ENCODE measurements around the gene ELP1. TPM values are rescaled to one million over a fixed set of nuclear protein-coding genes. Genes with fewer than 3 reads are reported as not detected.
"Not testable (repeated sequence)": the region's sequence is repeated elsewhere in the genome, so short reads cannot be mapped to it uniquely, and the experiment has no call there.

The ELP1 gene
- total and polyA plus RNA-seq, 4 donors, result 8.0 to 39.3 (median 16.4) TPM

GRCh38 chr9:108900176-108900575, 33.7 kb downstream of the ELP1 start:
- WGBS, 2 donors, result 87 to 98% methylated on average over 5 of the region's 5 CpGs
- TF ChIP-seq CTCF (IDR thresholded peaks at IDR 0.05; ENCODE audit: control extremely low read depth, extremely low read depth), result no peak
- Histone ChIP-seq H3K4me3 (no peak overlapping the region), H3K9me3 (ENCODE audit: control insufficient read depth in 4 of 4, insufficient read depth in 3 of 4, low read length in 3 of 4) (no peaks in the 10 kb centered on the region), H3K36me3 (ENCODE audit: control insufficient read depth in 4 of 4, insufficient read depth in 4 of 4, low read length in 4 of 4) (peaks cover 15 to 50% (median 36%) of the 10 kb centered on the region in 4 donors), H3K27ac (ENCODE audit: low read depth in 1 of 2, low read length in 1 of 2) (no peak overlapping the region), H3K4me1 (ENCODE audit: control insufficient read depth in 5 of 5, insufficient read depth in 5 of 5, low read length in 5 of 5) (no peaks in the 10 kb centered on the region), H3K9ac (ENCODE audit: insufficient read depth in 1 of 2, low read length in 2 of 2) (no peak overlapping the region), H3K27me3 (ENCODE audit: control insufficient read depth in 3 of 3, insufficient read depth in 3 of 3, low read length in 2 of 3) (no peaks in the 10 kb centered on the region)
- DNase-seq (no peak), ATAC-seq (ENCODE audit: insufficient read depth, low FRiP score) (no peak)

GRCh38 chr9:108899023-108899695, 34.8 kb downstream of the ELP1 start:
- H3K27ac ChIP-seq (ENCODE audit: low read depth in 1 of 2, low read length in 1 of 2); DNase-seq; H3K4me1 ChIP-seq (ENCODE audit: control insufficient read depth in 5 of 5, insufficient read depth in 5 of 5, low read length in 5 of 5); H3K27me3 ChIP-seq (ENCODE audit: control insufficient read depth in 3 of 3, insufficient read depth in 3 of 3, low read length in 2 of 3); ATAC-seq (ENCODE audit: insufficient read depth, low FRiP score); H3K9ac ChIP-seq (ENCODE audit: insufficient read depth in 1 of 2, low read length in 2 of 2); H3K9me3 ChIP-seq (ENCODE audit: control insufficient read depth in 4 of 4, insufficient read depth in 3 of 4, low read length in 3 of 4); H3K4me3 ChIP-seq: not testable (repeated sequence)
- peaks cover 19 to 57% (median 40%) of the 10 kb centered on the region in 4 donors for H3K36me3 ChIP-seq (ENCODE audit: control insufficient read depth in 4 of 4, insufficient read depth in 4 of 4, low read length in 4 of 4)
- 95 to 98% methylated on average over 8 of the region's 8 CpGs for WGBS, 2 donors

- H3K27me3 ChIP-seq (ENCODE audit: control insufficient read depth in 3 of 3, insufficient read depth in 3 of 3, low read length in 2 of 3), result no peaks in the 10 kb centered on the region
- no peaks in the 10 kb centered on the region for H3K9me3 ChIP-seq (ENCODE audit: control insufficient read depth in 4 of 4, insufficient read depth in 3 of 4, low read length in 3 of 4)
- no peak for ATAC-seq (ENCODE audit: insufficient read depth, low FRiP score)
- H3K36me3 ChIP-seq (ENCODE audit: control insufficient read depth in 4 of 4, insufficient read depth in 4 of 4, low read length in 4 of 4), result peaks cover 24 to 62% (median 38%) of the 10 kb centered on the region in 4 donors
- H3K9ac ChIP-seq (ENCODE audit: insufficient read depth in 1 of 2, low read length in 2 of 2), result no peak overlapping the region
- no peak overlapping the region for H3K27ac ChIP-seq (ENCODE audit: low read depth in 1 of 2, low read length in 1 of 2)
- H3K4me3 ChIP-seq, result no peak overlapping the region
- WGBS, 2 donors, result 98% methylated on average over 2 of the region's 2 CpGs
- no peak for TF ChIP-seq CTCF (IDR thresholded peaks at IDR 0.05; ENCODE audit: control extremely low read depth, extremely low read depth)
- no peaks in the 10 kb centered on the region for H3K4me1 ChIP-seq (ENCODE audit: control insufficient read depth in 5 of 5, insufficient read depth in 5 of 5, low read length in 5 of 5)
- no peak for DNase-seq
Observed at GRCh38 chr9:108897324-108898096, 36.4 kb downstream of the ELP1 start.

GRCh38 chr9:108894225-108894997, 39.5 kb downstream of the ELP1 start:
- no peaks in the 10 kb centered on the region for H3K4me1 ChIP-seq (ENCODE audit: control insufficient read depth in 5 of 5, insufficient read depth in 5 of 5, low read length in 5 of 5)
- no peak overlapping the region for H3K9ac ChIP-seq (ENCODE audit: insufficient read depth in 1 of 2, low read length in 2 of 2)
- no peak overlapping the region for H3K4me3 ChIP-seq
- TF ChIP-seq CTCF (IDR thresholded peaks at IDR 0.05; ENCODE audit: control extremely low read depth, extremely low read depth), result no peak
- H3K36me3 ChIP-seq (ENCODE audit: control insufficient read depth in 4 of 4, insufficient read depth in 4 of 4, low read length in 4 of 4), result peaks cover 31 to 66% (median 39%) of the 10 kb centered on the region in 4 donors
- no peaks in the 10 kb centered on the region for H3K9me3 ChIP-seq (ENCODE audit: control insufficient read depth in 4 of 4, insufficient read depth in 3 of 4, low read length in 3 of 4)
- H3K27me3 ChIP-seq (ENCODE audit: control insufficient read depth in 3 of 3, insufficient read depth in 3 of 3, low read length in 2 of 3), result no peaks in the 10 kb centered on the region
- 85 to 93% methylated on average over 4 of the region's 4 CpGs for WGBS, 2 donors
- DNase-seq (no peak), ATAC-seq (ENCODE audit: insufficient read depth, low FRiP score) (no peak)
- H3K27ac ChIP-seq (ENCODE audit: low read depth in 1 of 2, low read length in 1 of 2), result no peak overlapping the region

Data from lung (tissue), 12 donors.